PFSK-1 (cell line): ENCODE measurements around the gene RNF19B.

Experiments
- TAF1 ChIP-seq: IDR thresholded peaks from 2 replicates; pipeline ENCODE4 v1.6.1; 2012; ENCODE audit warnings: low read length, control low read depth, borderline replicate concordance; ENCODE audit not compliant: insufficient read depth
- TF ChIP-seq, protein P1 (sequence below), 2 experiments: IDR thresholded peaks; 2 replicates each; pipeline versions ENCODE4 v1.6.1 to v1.8.0; 2011 to 2012; ENCODE audit warnings: low read depth in 2 of 2, low read length in 2 of 2, control low read depth in 1 of 2, inconsistent platforms in 1 of 2, mild to moderate bottlenecking in 1 of 2, moderate library complexity in 1 of 2; ENCODE audit not compliant: insufficient read depth in 1 of 2

DNA sequence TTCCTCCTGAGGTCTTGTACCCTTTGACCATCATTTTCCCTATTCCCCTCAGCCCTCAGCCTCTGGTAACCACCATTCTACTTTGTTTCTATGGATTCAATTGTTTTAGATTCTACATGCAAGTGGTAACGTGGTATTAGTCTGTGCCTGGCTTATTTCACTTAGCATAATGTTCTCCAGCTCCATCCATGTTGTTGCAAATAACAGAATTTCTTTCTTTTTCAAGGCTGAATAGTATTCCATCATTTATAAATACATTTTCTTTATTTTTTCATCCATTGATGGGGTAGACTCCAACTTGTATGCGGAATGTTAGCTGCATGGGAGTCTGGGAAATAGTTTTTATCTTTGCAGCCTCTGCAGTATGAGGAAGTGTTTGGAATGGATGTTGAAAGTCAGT lies 37.2 kb downstream of the RNF19B start:
- TF ChIP-seq TAF1 = no peak
- TF ChIP-seq, protein P1, sequence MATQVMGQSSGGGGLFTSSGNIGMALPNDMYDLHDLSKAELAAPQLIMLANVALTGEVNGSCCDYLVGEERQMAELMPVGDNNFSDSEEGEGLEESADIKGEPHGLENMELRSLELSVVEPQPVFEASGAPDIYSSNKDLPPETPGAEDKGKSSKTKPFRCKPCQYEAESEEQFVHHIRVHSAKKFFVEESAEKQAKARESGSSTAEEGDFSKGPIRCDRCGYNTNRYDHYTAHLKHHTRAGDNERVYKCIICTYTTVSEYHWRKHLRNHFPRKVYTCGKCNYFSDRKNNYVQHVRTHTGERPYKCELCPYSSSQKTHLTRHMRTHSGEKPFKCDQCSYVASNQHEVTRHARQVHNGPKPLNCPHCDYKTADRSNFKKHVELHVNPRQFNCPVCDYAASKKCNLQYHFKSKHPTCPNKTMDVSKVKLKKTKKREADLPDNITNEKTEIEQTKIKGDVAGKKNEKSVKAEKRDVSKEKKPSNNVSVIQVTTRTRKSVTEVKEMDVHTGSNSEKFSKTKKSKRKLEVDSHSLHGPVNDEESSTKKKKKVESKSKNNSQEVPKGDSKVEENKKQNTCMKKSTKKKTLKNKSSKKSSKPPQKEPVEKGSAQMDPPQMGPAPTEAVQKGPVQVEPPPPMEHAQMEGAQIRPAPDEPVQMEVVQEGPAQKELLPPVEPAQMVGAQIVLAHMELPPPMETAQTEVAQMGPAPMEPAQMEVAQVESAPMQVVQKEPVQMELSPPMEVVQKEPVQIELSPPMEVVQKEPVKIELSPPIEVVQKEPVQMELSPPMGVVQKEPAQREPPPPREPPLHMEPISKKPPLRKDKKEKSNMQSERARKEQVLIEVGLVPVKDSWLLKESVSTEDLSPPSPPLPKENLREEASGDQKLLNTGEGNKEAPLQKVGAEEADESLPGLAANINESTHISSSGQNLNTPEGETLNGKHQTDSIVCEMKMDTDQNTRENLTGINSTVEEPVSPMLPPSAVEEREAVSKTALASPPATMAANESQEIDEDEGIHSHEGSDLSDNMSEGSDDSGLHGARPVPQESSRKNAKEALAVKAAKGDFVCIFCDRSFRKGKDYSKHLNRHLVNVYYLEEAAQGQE (IDR thresholded peaks at IDR 0.05; ENCODE audit: insufficient read depth in 1 of 2, low read depth in 2 of 2, low read length in 2 of 2) = no peak
